WTC11 (cell line): ENCODE measurements around the gene CRADD. TPM values are rescaled to one million over a fixed set of nuclear protein-coding genes. Genes with fewer than 3 reads are reported as not detected.

ENCODE experiments used
- ATAC-seq: fragments of 200-7000 bp; cut with Tn5 transposase; 2 replicates; pipeline ENCODE4 v1.10.0; 2021; ENCODE audit warnings: mild to moderate bottlenecking, moderate library complexity
- CTCF ChIA-PET: fragments of 300-600 bp; sonication (Branson Sonifier 250); formaldehyde crosslinking; loops from one replicate; lab custom pipeline; 2021; ENCODE audit warnings: antibody characterized with exemption; lab: Charles Lee
- POLR2A ChIA-PET: fragments of 350-600 bp; sonication (Branson Sonifier 250); formaldehyde crosslinking; loops from one replicate; lab custom pipeline; 2021; ENCODE audit warnings: antibody characterized with exemption; lab: Charles Lee
- DNase-seq: peaks from one replicate; pipeline ENCODE4 v3.0.0; 2021; ENCODE audit warnings: low spot score
- H3K27ac Mint-ChIP-seq: 2 replicates; pipeline ENCODE4 v1.8.0; 2021; ENCODE audit warnings: mixed read lengths
- H3K27me3 Mint-ChIP-seq: 2 replicates; pipeline ENCODE4 v1.8.0; 2021; ENCODE audit warnings: low read depth, mild to moderate bottlenecking, moderate library complexity, mixed read lengths
- H3K36me3 Mint-ChIP-seq: 2 replicates; pipeline ENCODE4 v1.8.0; 2021; ENCODE audit warnings: mixed read lengths
- H3K4me1 Mint-ChIP-seq: 2 replicates; pipeline ENCODE4 v1.8.0; 2022; ENCODE audit warnings: mixed read lengths
- H3K4me3 Mint-ChIP-seq: 2 replicates; pipeline ENCODE4 v1.8.0; 2021; ENCODE audit warnings: mild to moderate bottlenecking, moderate library complexity, mixed read lengths
- H3K9me3 Mint-ChIP-seq: 2 replicates; pipeline ENCODE4 v1.8.0; 2021; ENCODE audit warnings: mixed read lengths
- ATF1 ChIP-seq: sonication (generic); formaldehyde crosslinking; IDR thresholded peaks from 2 replicates; pipeline ENCODE4 v1.8.1; 2023; ENCODE audit warnings: mild to moderate bottlenecking, moderate library complexity, missing genetic modification reagents
- CDX4 ChIP-seq: fragments of 250-450 bp; sonication (Bioruptor Pico); IDR thresholded peaks from 2 replicates; pipeline ENCODE4 v1.9.0; 2021; ENCODE audit warnings: moderate library complexity, mild to moderate bottlenecking, inconsistent platforms, borderline replicate concordance
- CTCF ChIP-seq: fragments of 200-600 bp; IDR thresholded peaks from 2 replicates; pipeline ENCODE4 v1.8.0; 2022; ENCODE audit warnings: antibody characterized with exemption
- E2F5 ChIP-seq: sonication (generic); formaldehyde crosslinking; IDR thresholded peaks from 2 replicates; pipeline ENCODE4 v1.8.1; 2022; ENCODE audit warnings: mild to moderate bottlenecking, moderate library complexity, missing genetic modification reagents
- ELF4 ChIP-seq: sonication (generic); formaldehyde crosslinking; IDR thresholded peaks from 2 replicates; pipeline ENCODE4 v1.8.1; 2022; ENCODE audit warnings: low read depth, mild to moderate bottlenecking, moderate library complexity, missing genetic modification reagents
- ERG ChIP-seq: fragments of 250-450 bp; sonication (Bioruptor Pico); IDR thresholded peaks from 2 replicates; pipeline ENCODE4 v1.8.0; 2021; ENCODE audit warnings: mild to moderate bottlenecking
- FOXJ3 ChIP-seq: sonication (generic); formaldehyde crosslinking; IDR thresholded peaks from 2 replicates; pipeline ENCODE4 v1.9.0; 2021; ENCODE audit warnings: missing genetic modification reagents, mild to moderate bottlenecking, borderline replicate concordance
- HMGXB4 ChIP-seq: sonication (generic); formaldehyde crosslinking; IDR thresholded peaks from 2 replicates; pipeline ENCODE4 v1.8.1; 2023; ENCODE audit warnings: mild to moderate bottlenecking, moderate library complexity, missing genetic modification reagents
- IRF1 ChIP-seq: sonication (generic); formaldehyde crosslinking; IDR thresholded peaks from 2 replicates; pipeline ENCODE4 v1.8.0; 2023; ENCODE audit warnings: missing genetic modification reagents
- KAT7 ChIP-seq: sonication (generic); formaldehyde crosslinking; IDR thresholded peaks from 2 replicates; pipeline ENCODE4 v1.8.1; 2023; ENCODE audit warnings: missing genetic modification reagents, mild to moderate bottlenecking, borderline replicate concordance
- MAX ChIP-seq: sonication (generic); formaldehyde crosslinking; IDR thresholded peaks from 2 replicates; pipeline ENCODE4 v1.8.0; 2022; ENCODE audit warnings: mild to moderate bottlenecking, missing genetic modification reagents
- NFATC4 ChIP-seq: fragments of 250-450 bp; sonication (Bioruptor Pico); IDR thresholded peaks from 2 replicates; pipeline ENCODE4 v1.9.0; 2021; ENCODE audit warnings: mild to moderate bottlenecking
- NFYB ChIP-seq: sonication (generic); formaldehyde crosslinking; conservative IDR thresholded peaks from 2 replicates; pipeline ENCODE4 v1.8.0; 2022; ENCODE audit warnings: low read depth, missing genetic modification reagents
- NR1H2 ChIP-seq: sonication (generic); formaldehyde crosslinking; IDR thresholded peaks from 2 replicates; pipeline ENCODE4 v1.9.0; 2021; ENCODE audit warnings: mild to moderate bottlenecking, moderate library complexity, missing genetic modification reagents
- OVOL2 ChIP-seq: fragments of 250-450 bp; sonication (Bioruptor Pico); IDR thresholded peaks from 2 replicates; pipeline ENCODE4 v1.9.0; 2021; ENCODE audit warnings: mild to moderate bottlenecking, borderline replicate concordance
- SMAD4 ChIP-seq: sonication (generic); formaldehyde crosslinking; IDR thresholded peaks from 2 replicates; pipeline ENCODE4 v1.8.0; 2022; ENCODE audit warnings: mild to moderate bottlenecking, missing genetic modification reagents
- SOX15 ChIP-seq: fragments of 250-450 bp; sonication (Bioruptor Pico); IDR thresholded peaks from 2 replicates; pipeline ENCODE4 v1.9.0; 2021; ENCODE audit warnings: mild to moderate bottlenecking
- SP1 ChIP-seq: sonication (generic); formaldehyde crosslinking; conservative IDR thresholded peaks from 2 replicates; pipeline ENCODE4 v1.8.1; 2022; ENCODE audit warnings: missing genetic modification reagents
- TCF7 ChIP-seq: sonication (generic); formaldehyde crosslinking; IDR thresholded peaks from 2 replicates; pipeline ENCODE4 v1.8.0; 2022; ENCODE audit warnings: mild to moderate bottlenecking, low read depth, missing genetic modification reagents, moderate library complexity
- TEAD4 ChIP-seq: sonication (generic); formaldehyde crosslinking; IDR thresholded peaks from 2 replicates; pipeline ENCODE4 v1.8.0; 2022; ENCODE audit warnings: mild to moderate bottlenecking, missing genetic modification reagents
- ZNF138 ChIP-seq: sonication (generic); formaldehyde crosslinking; conservative IDR thresholded peaks from 2 replicates; pipeline ENCODE4 v1.8.1; 2022; ENCODE audit warnings: mild to moderate bottlenecking, moderate library complexity, missing genetic modification reagents
- ZNF232 ChIP-seq: sonication (generic); formaldehyde crosslinking; IDR thresholded peaks from 2 replicates; pipeline ENCODE4 v1.8.0; 2022; ENCODE audit warnings: mild to moderate bottlenecking, missing genetic modification reagents
- ZNF317 ChIP-seq: sonication (generic); formaldehyde crosslinking; IDR thresholded peaks from 2 replicates; pipeline ENCODE4 v1.8.1; 2023; ENCODE audit warnings: low read depth, mild to moderate bottlenecking, moderate library complexity, missing genetic modification reagents, borderline replicate concordance
- ZNF512 ChIP-seq: sonication (generic); formaldehyde crosslinking; IDR thresholded peaks from 2 replicates; pipeline ENCODE4 v1.8.1; 2022; ENCODE audit warnings: missing genetic modification reagents, borderline replicate concordance
- total RNA-seq: library from RNA; stranded (reverse); gene quantifications from 3 replicates; pipeline ENCODE4 v1.2.3, GENCODE V29; 2021

CRADD gene
- total RNA-seq, 1 experiment from 2014 or later: 11.6 TPM

- CTCF ChIA-PET: interaction anchor here (0.9 to 1.0 kb wide), 2 partner anchors 21 to 135 kb away, joined by 3 to 4 read pairs; no protein-coding TSS in a partner anchor
- no peak overlapping the region for H3K4me3 Mint-ChIP-seq
- H3K27me3 Mint-ChIP-seq: no peaks in the 10 kb centered on the region
Measured at GRCh38 chr12:93704625-93705024, 27.4 kb downstream of the CRADD start.

GRCh38 chr12:93705237-93705636 is 28.1 kb downstream of the CRADD start:
- ChIA-PET POLR2A (no interaction called here), CTCF (no interaction called here)
- Mint-ChIP-seq H3K27ac (no peak overlapping the region), H3K4me1 (peaks cover 41% of the 10 kb centered on the region), H3K27me3 (no peaks in the 10 kb centered on the region), H3K9me3 (peaks cover 20% of the 10 kb centered on the region), H3K36me3 (peaks cover 17% of the 10 kb centered on the region), H3K4me3 (no peak overlapping the region)
- DNase-seq: no peak
- ATAC-seq: no peak
- TF ChIP-seq NFYB (CRISPR knock-in tag): no peak
- TF ChIP-seq KAT7 (CRISPR knock-in tag): no peak
- no peak for TF ChIP-seq SOX15 (CRISPR knock-in tag)

More at GRCh38 chr12:93704625-93705024, 27.4 kb downstream of the CRADD start:
- Mint-ChIP-seq H3K4me1 (peaks cover 47% of the 10 kb centered on the region), H3K9me3 (peaks cover 14% of the 10 kb centered on the region), H3K36me3 (peaks cover 11% of the 10 kb centered on the region), H3K27ac (no peak overlapping the region)
- no peak for TF ChIP-seq ERG (CRISPR knock-in tag)
- TF ChIP-seq ATF1: no peak
- no peak for TF ChIP-seq ELF4 (CRISPR knock-in tag)
- no peak for TF ChIP-seq NR1H2
- TF ChIP-seq IRF1: no peak
- TF ChIP-seq SMAD4: no peak
- no peak for TF ChIP-seq ZNF138 (CRISPR knock-in tag)
- TF ChIP-seq ZNF232 (CRISPR knock-in tag): no peak
- no peak for TF ChIP-seq ZNF317
- no peak for TF ChIP-seq FOXJ3
- POLR2A ChIA-PET: no interaction called here
- DNase-seq: no peak
- peak; percentile 41; the same call in 1 of the 2 replicates for ATAC-seq

GRCh38 chr12:93706387-93706786 is 29.2 kb downstream of the CRADD start:
- ChIA-PET POLR2A (no interaction called here), CTCF (no interaction called here)
- Mint-ChIP-seq H3K36me3 (peaks cover 18% of the 10 kb centered on the region), H3K4me3 (no peak overlapping the region), H3K4me1 (peaks cover 33% of the 10 kb centered on the region), H3K27me3 (no peaks in the 10 kb centered on the region), H3K27ac (no peak overlapping the region), H3K9me3 (peaks cover 23% of the 10 kb centered on the region)
- DNase-seq (no peak), ATAC-seq (no peak)
- no peak for TF ChIP-seq TEAD4 (CRISPR knock-in tag)
- no peak for TF ChIP-seq TCF7 (CRISPR knock-in tag)
- no peak for TF ChIP-seq FOXJ3
- TF ChIP-seq SMAD4: no peak
- TF ChIP-seq OVOL2 (CRISPR knock-in tag): no peak
- TF ChIP-seq SP1: no peak
- TF ChIP-seq MAX: no peak
- no peak for TF ChIP-seq ZNF512 (CRISPR knock-in tag)
- no peak for TF ChIP-seq CDX4 (CRISPR knock-in tag)
- TF ChIP-seq CTCF: no peak
- TF ChIP-seq E2F5 (CRISPR knock-in tag): no peak
- TF ChIP-seq NFATC4 (CRISPR knock-in tag): no peak
- no peak for TF ChIP-seq HMGXB4 (CRISPR knock-in tag)
